GM23248 (cell line): ENCODE data around the gene CXCL9.

ENCODE experiments used
- EZH2 ChIP-seq: fragments of 200-600 bp; sonication (generic); IDR thresholded peaks from 2 replicates; pipeline ENCODE4 v1.6.1; 2018; ENCODE audit warnings: antibody characterized with exemption, mild to moderate bottlenecking; ENCODE audit not compliant: insufficient read depth, poor library complexity, severe bottlenecking
- EZH2phosphoT487 ChIP-seq: fragments of 200-600 bp; sonication (generic); IDR thresholded peaks from 2 replicates; pipeline ENCODE4 v1.6.1; 2018; ENCODE audit warnings: antibody characterized with exemption, moderate library complexity, mild to moderate bottlenecking, low read depth; ENCODE audit not compliant: insufficient read depth

DNA sequence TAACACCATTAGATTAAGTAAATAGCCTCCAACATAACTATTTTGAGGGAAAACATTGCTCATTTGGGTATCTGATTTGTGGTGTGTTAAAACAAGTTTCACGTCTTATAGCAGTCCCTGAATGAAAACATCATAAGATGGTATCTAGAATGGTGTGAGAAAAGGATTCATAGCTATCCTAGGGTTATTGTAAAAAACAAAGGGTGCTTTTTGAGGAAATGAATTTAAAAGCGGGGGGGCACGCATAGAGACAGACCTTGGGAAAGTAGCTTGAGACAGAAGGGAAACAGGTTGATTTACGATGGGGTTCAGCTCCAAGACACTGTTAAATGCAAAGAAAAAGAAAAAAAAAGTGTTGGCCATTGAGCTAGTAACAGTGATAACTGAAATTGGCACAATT, 16.8 kb upstream of the CXCL9 start:
- TF ChIP-seq EZH2, result no peak
- no peak for TF ChIP-seq EZH2phosphoT487
